A549 (cell line): ENCODE data around the gene NUP88. TPM values are rescaled to one million over a fixed set of nuclear protein-coding genes. Genes with fewer than 3 reads are reported as not detected.

Experiments used
- ATAC-seq, 2 experiments: fragments of 200-7000 bp in 1 of 2; fragments of >200 bp in 1 of 2; cut with Nextera tagmentation in 1 of 2; cut with Tn5 transposase in 1 of 2; 3 replicates each; pipeline versions ENCODE4 v1.8.0 to v1.9.1; 2018 to 2020; ENCODE audit warnings: mild to moderate bottlenecking in 1 of 2, moderate library complexity in 1 of 2
- CTCF ChIA-PET: fragments of 300-600 bp; sonication (Branson Sonifier 250); formaldehyde crosslinking; extraction: SDS; loops from one replicate; lab custom pipeline; 2021; ENCODE audit warnings: antibody characterized with exemption, inconsistent platforms; lab: Yijun Ruan, JAX
- POLR2A ChIA-PET: fragments of 350-600 bp; formaldehyde crosslinking; extraction: SDS; loops from one replicate; lab custom pipeline; 2021; ENCODE audit warnings: antibody characterized with exemption, inconsistent platforms; lab: Yijun Ruan, JAX
- DNase-seq, 2 experiments: peaks; one replicate each; pipeline versions ENCODE4 v3.0.0 to v3.0.0-alpha.2; 2011 to 2016; ENCODE audit warnings: low read depth in 1 of 2, low spot score in 1 of 2
- FAIRE-seq: peaks from 2 replicates; lab custom pipeline; 2011; peaks lifted over from hg19 to GRCh38; lab: Jason Lieb, UNC
- H3K27ac ChIP-seq, 2 experiments: fragments of >200 bp; sonication (Bioruptor Twin); formaldehyde crosslinking; 3 replicates each; pipeline ENCODE4 v1.5.1; 2016 to 2017
- H3K4me1 ChIP-seq: fragments of >200 bp; sonication (Bioruptor Twin); formaldehyde crosslinking; 3 replicates; pipeline ENCODE4 v1.6.1; 2016
- H3K4me2 ChIP-seq: fragments of >200 bp; sonication (Bioruptor Twin); formaldehyde crosslinking; 3 replicates; pipeline ENCODE4 v1.6.1; 2016
- H3K4me3 ChIP-seq: fragments of >200 bp; sonication (Bioruptor Twin); formaldehyde crosslinking; 3 replicates; pipeline ENCODE4 v1.5.1; 2016
- H3K9me3 ChIP-seq: fragments of >200 bp; sonication (Bioruptor Twin); formaldehyde crosslinking; 3 replicates; pipeline ENCODE4 v1.6.1; 2016
- ATOH8 ChIP-seq: fragments of 250-450 bp; sonication (Bioruptor Pico); IDR thresholded peaks from 2 replicates; pipeline ENCODE4 v1.5.0; 2020; ENCODE audit warnings: low read depth, mild to moderate bottlenecking, moderate library complexity
- CHD2 ChIP-seq: fragments of 150-350 bp; IDR thresholded peaks from 2 replicates; pipeline ENCODE4 v1.6.1; 2014; ENCODE audit warnings: low read length; ENCODE audit not compliant: partially characterized antibody
- CHD4 ChIP-seq: fragments of 200-600 bp; sonication (generic); IDR thresholded peaks from 2 replicates; pipeline ENCODE4 v1.6.1; 2016; ENCODE audit warnings: antibody characterized with exemption, mild to moderate bottlenecking, borderline replicate concordance
- FOSL2 ChIP-seq, 2 experiments: fragments of 450-650 bp in 1 of 2; fragments of >200 bp in 1 of 2; sonication (Bioruptor Twin) in 1 of 2; formaldehyde crosslinking; IDR thresholded peaks; 2 replicates each; pipeline versions ENCODE4 v1.5.0 to v1.6.1; 2016 to 2020; ENCODE audit warnings: mild to moderate bottlenecking in 1 of 2, moderate library complexity in 1 of 2
- HOXA7 ChIP-seq: fragments of 250-450 bp; sonication (Bioruptor Pico); IDR thresholded peaks from 2 replicates; pipeline ENCODE4 v1.5.0; 2020; ENCODE audit warnings: mild to moderate bottlenecking, moderate library complexity
- HOXB13 ChIP-seq: fragments of 250-450 bp; sonication (Bioruptor Pico); IDR thresholded peaks from 2 replicates; pipeline ENCODE4 v1.5.0; 2020; ENCODE audit warnings: low read depth, mild to moderate bottlenecking, moderate library complexity
- JUN ChIP-seq, 2 experiments: fragments of >200 bp; sonication (Bioruptor Twin); formaldehyde crosslinking; IDR thresholded peaks; 2 replicates in 1 of 2; 3 replicates in 1 of 2; pipeline ENCODE4 v1.6.1; 2016 to 2017
- JUNB ChIP-seq: fragments of >200 bp; sonication (Bioruptor Twin); formaldehyde crosslinking; IDR thresholded peaks from 2 replicates; pipeline ENCODE4 v1.6.1; 2016
- KDM1A ChIP-seq: fragments of 200-600 bp; sonication (generic); IDR thresholded peaks from 2 replicates; pipeline ENCODE4 v1.6.1; 2016; ENCODE audit warnings: low read depth, mild to moderate bottlenecking
- MAFK ChIP-seq: fragments of 450-650 bp; IDR thresholded peaks from 2 replicates; pipeline ENCODE4 v1.6.1; 2014; ENCODE audit not compliant: partially characterized antibody
- NPAS2 ChIP-seq: fragments of 250-450 bp; sonication (Bioruptor Pico); IDR thresholded peaks from 2 replicates; pipeline ENCODE4 v1.8.0; 2022; ENCODE audit warnings: mild to moderate bottlenecking, moderate library complexity, borderline replicate concordance
- NR3C1 ChIP-seq: fragments of >200 bp; sonication (Bioruptor Twin); formaldehyde crosslinking; IDR thresholded peaks from 3 replicates; pipeline ENCODE4 v1.6.1; 2017
- PBX3 ChIP-seq: IDR thresholded peaks from 2 replicates; pipeline ENCODE4 v1.6.1; 2012
- PHF8 ChIP-seq: fragments of 200-600 bp; sonication (generic); IDR thresholded peaks from 2 replicates; pipeline ENCODE4 v1.6.1; 2016; ENCODE audit warnings: low read depth, mild to moderate bottlenecking, antibody characterized with exemption, moderate library complexity, borderline replicate concordance
- POLR2AphosphoS2 ChIP-seq: conservative IDR thresholded peaks from 2 replicates; pipeline ENCODE4 v1.6.1; 2012; ENCODE audit warnings: low read length, improper control_type of control experiment, inconsistent platforms
- RAD21 ChIP-seq, 2 experiments: fragments of >200 bp in 1 of 2; sonication (Bioruptor Twin) in 1 of 2; formaldehyde crosslinking in 1 of 2; IDR thresholded peaks in 1 of 2; conservative IDR thresholded peaks in 1 of 2; 2 replicates in 1 of 2; 3 replicates in 1 of 2; pipeline ENCODE4 v1.6.1; 2012 to 2018; ENCODE audit warnings: inconsistent platforms in 1 of 2
- SMC3 ChIP-seq: fragments of >200 bp; sonication (Bioruptor Twin); formaldehyde crosslinking; IDR thresholded peaks from 3 replicates; pipeline ENCODE4 v1.6.1; 2018; ENCODE audit warnings: inconsistent platforms
- SREBF2 ChIP-seq: fragments of 450-650 bp; IDR thresholded peaks from 2 replicates; pipeline ENCODE4 v1.6.1; 2014; ENCODE audit warnings: mild to moderate bottlenecking, moderate library complexity
- TFCP2L1 ChIP-seq: fragments of 250-450 bp; sonication (Bioruptor Pico); IDR thresholded peaks from 2 replicates; pipeline ENCODE4 v1.5.0; 2021; ENCODE audit warnings: mild to moderate bottlenecking
- ZC3H11A ChIP-seq: fragments of 450-650 bp; IDR thresholded peaks from 2 replicates; pipeline ENCODE4 v1.6.1; 2014; ENCODE audit warnings: antibody characterized with exemption, mild to moderate bottlenecking
- ZFP36 ChIP-seq: fragments of 450-650 bp; IDR thresholded peaks from 2 replicates; pipeline ENCODE4 v1.6.1; 2014; ENCODE audit warnings: borderline replicate concordance; ENCODE audit not compliant: partially characterized antibody
- ZNF302 ChIP-seq: fragments of 250-450 bp; sonication (Bioruptor Pico); IDR thresholded peaks from 2 replicates; pipeline ENCODE4 v1.9.0; 2021; ENCODE audit warnings: inconsistent platforms, mild to moderate bottlenecking, moderate library complexity
- WGBS: methylation state at CpG from one replicate; pipeline ENCODE4 v1.1.6; 2017; ENCODE audit errors: missing lambda C conversion rate; 5-methylcytosine and 5-hydroxymethylcytosine counted together
- polyA plus RNA-seq, 4 experiments: library from polyadenylated mRNA; depleted of rRNA in 3 of 4; stranded (reverse); fragments of >200 nt; fragmentation: RNase III in 1 of 4; extraction: RNeasy Plus Mini Kit Qiagen cat#74134 plus additional on column Dnase treatment in 1 of 4; gene quantifications; 2 replicates in 3 of 4; 3 replicates in 1 of 4; pipeline ENCODE4 v1.2.3, GENCODE V29; 2011 to 2017

The NUP88 gene
- polyA plus RNA-seq, 2 of the 4 experiments (the other 2 are of a cell fraction): 121 to 180 TPM

DNA sequence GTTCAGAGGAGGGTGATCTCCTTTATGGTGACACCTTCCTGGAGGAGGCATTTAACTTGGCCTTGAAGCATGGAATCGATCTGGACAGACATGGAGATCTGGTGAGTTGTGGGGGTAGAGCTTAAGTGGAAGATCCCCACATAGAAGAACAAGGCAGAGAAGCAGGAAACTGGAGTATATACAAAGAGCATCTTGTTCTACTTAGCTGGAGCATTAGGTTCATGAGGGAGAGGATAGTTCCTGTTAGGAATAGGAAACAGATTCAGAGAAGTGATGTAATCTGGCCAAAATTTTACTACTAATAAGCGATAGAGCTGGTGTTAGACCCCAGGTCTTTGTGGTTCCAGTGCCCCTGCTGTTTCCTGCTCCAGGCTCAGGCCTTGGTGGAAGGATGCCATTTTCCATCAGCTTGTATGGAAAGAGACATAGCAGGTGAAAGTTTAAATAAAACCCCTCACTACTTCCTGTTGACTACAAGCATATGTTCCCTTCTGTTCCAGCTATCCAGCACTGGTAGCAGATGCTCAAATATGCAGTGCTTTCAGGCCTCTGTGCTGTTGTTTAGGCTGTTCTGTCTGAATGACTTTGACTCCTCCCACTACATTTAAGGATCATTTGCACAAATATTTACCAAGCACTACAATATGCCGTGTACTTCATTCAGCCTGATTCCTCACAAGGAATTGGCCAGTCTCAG lies 9.9 kb upstream of the NUP88 start:
- ATAC-seq: no peak
- Histone ChIP-seq H3K9me3 (no peaks in the 10 kb centered on the region), H3K27ac (no peak overlapping the region), H3K4me1 (no peaks in the 10 kb centered on the region), H3K4me3 (no peak overlapping the region), H3K4me2 (no peak overlapping the region)
- TF ChIP-seq JUN (IDR thresholded peaks at IDR 0.05): no peak
- no peak for TF ChIP-seq JUNB
- no peak for TF ChIP-seq ZC3H11A
- no peak for TF ChIP-seq NR3C1
- no peak for TF ChIP-seq HOXB13 (CRISPR knock-in tag)
- no peak for TF ChIP-seq KDM1A
- TF ChIP-seq CHD2: no peak
- TF ChIP-seq ATOH8 (CRISPR knock-in tag): no peak
- TF ChIP-seq MAFK: no peak
- TF ChIP-seq PBX3: no peak
- TF ChIP-seq POLR2AphosphoS2: no peak
- no peak for TF ChIP-seq SMC3
- no peak for TF ChIP-seq CHD4
- no peak for TF ChIP-seq TFCP2L1 (CRISPR knock-in tag)
- TF ChIP-seq NPAS2 (CRISPR knock-in tag): no peak
- TF ChIP-seq SREBF2: no peak
- no peak for TF ChIP-seq PHF8
- TF ChIP-seq ZNF302 (CRISPR knock-in tag): no peak
- no peak for TF ChIP-seq RAD21 (conservative IDR thresholded peaks at IDR 0.05 in 1 of 2, IDR thresholded peaks at IDR 0.05 in 1 of 2)
- TF ChIP-seq HOXA7 (CRISPR knock-in tag): no peak
- ChIA-PET POLR2A (interaction anchor here (0.9 to 1.9 kb wide), 2 partner anchors 10 kb away, joined by 4 to 8 read pairs; partner anchors contain the start of genes C1QBP, NUP88 and RPAIN), CTCF (interaction anchor here (1.3 to 9.3 kb wide), 3 partner anchors 10 to 11 kb away, joined by 3 to 178 read pairs (median 4); partner anchors contain the start of genes C1QBP and NUP88)
- DNase-seq: no peak
- FAIRE-seq: no peak
- 75% methylated on average over 3 of the region's 3 CpGs for WGBS

DNA sequence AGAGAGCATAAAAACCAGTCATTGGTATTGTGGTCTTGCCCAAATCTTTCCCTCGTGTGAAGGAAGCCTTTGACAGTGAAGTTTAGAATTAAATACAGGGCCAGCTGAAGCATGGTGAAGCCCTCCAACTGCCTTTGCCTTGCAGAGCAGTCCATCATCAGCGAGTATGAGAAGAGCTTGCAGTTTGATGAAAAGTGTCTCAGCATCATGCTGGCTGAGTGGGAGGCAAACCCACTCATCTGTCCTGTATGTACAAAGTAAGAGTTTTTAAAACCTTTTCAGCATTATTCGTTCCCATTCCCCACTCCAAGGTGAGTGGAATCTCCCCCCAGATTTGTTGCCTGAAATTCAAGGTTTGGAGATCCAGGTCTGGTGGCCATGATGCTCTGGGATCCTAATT lies 6.4 kb upstream of the NUP88 start:
- ATAC-seq (no peak), FAIRE-seq (no peak), DNase-seq (no peak)
- WGBS: 72% methylated on average over 3 of the region's 3 CpGs
- Histone ChIP-seq H3K4me2 (no peak overlapping the region), H3K4me1 (peaks cover 24% of the 10 kb centered on the region), H3K4me3 (no peak overlapping the region), H3K9me3 (no peaks in the 10 kb centered on the region), H3K27ac (no peak overlapping the region)
- TF ChIP-seq TFCP2L1 (CRISPR knock-in tag) (no peak), FOSL2 (IDR thresholded peaks at IDR 0.05) (no peak), FOSL2 (CRISPR knock-in tag; IDR thresholded peaks at IDR 0.05) (no peak)
- POLR2A ChIA-PET: no interaction called here
- CTCF ChIA-PET: interaction anchor here (9.3 kb wide), 1 partner anchor 13 kb away, joined by 178 read pairs; the partner anchor contains the start of gene C1QBP

DNA sequence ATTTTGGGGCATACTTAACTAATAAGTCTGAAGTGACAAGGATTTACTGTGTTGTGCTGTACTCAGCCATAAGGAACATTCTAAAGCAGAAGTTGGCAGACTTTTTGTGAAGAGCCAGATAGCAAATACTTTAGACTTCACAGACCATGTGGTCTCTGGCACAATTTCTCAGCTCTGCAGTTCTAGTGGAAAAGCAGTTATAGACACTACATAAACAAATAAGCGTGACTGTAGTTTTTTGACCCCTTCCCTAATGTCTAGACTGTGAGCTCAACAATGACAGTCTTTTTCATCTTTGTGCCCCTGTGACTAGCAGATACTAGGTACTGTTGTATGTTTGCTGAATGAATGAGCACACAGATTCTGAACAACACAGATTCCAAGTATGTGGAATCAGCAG lies 5.4 kb upstream of the NUP88 start:
- POLR2A ChIA-PET: interaction anchor here (0.7 kb wide), 1 partner anchor 9 kb away, joined by 3 read pairs; no protein-coding TSS in a partner anchor
- DNase-seq: no peak
- CTCF ChIA-PET: interaction anchor here (0.6 to 9.3 kb wide), 2 partner anchors 14 to 48 kb away, joined by 3 to 178 read pairs; partner anchors contain the start of gene C1QBP
- H3K9me3 ChIP-seq: no peaks in the 10 kb centered on the region
- H3K27ac ChIP-seq: no peak overlapping the region
- FAIRE-seq: no peak
- no peak overlapping the region for H3K4me3 ChIP-seq
- peaks cover 25% of the 10 kb centered on the region for H3K4me1 ChIP-seq
- ATAC-seq: no peak
- no peak overlapping the region for H3K4me2 ChIP-seq
- TF ChIP-seq ZNF302 (CRISPR knock-in tag): no peak
- TF ChIP-seq ZFP36: no peak
- 92% methylated on average over 1 of the region's 1 CpG for WGBS
